Measurements from ENCODE around the gene IDE. TPM values are rescaled to one million over a fixed set of nuclear protein-coding genes. Genes with fewer than 3 reads are reported as not detected.
A peak's percentile ranks its signal among the peaks of the same experiment; 100 is the strongest.

IDE gene
- polyA plus RNA-seq, 4 donors: 9.2 to 21.2 (median 11.4) TPM

DNA sequence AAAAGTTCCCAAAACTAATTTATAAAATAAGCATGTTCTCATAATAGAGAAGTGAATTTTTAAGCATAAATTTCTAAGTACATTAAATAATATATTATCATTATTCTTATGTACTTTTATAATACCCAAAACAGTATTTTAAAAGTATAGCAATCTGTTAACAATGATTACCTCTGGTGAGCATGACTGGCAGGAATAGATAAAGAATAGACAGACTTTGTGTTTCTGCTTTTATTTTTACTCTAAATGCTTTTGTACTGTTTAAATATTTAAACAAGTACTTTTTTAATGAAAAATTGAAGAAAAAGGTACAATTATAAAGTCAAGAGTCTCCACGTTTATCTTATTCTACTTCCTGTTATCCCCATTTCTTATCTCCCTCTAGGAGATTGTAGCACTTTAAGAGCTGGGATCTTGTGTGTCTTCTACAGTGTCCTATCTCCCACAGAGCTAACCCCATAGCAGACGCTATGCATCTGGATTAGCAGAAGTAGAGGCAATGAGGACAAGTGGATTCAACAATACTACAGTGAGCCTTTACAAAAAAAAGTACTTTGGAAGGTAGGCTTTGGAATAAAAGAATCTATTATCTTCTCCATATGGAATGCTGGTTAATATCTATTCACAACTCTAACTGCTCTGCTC is 42.9 kb downstream of the IDE start:
- H3K36me3 ChIP-seq (ENCODE audit: control insufficient read depth in 3 of 3, insufficient read depth in 2 of 3, low read depth in 1 of 3, low read length in 3 of 3): peaks cover 0 to 20% (median 8%) of the 10 kb centered on the region in 3 donors
- H3K9me3 ChIP-seq (ENCODE audit: control insufficient read depth in 2 of 2, insufficient read depth in 1 of 2, low read depth in 1 of 2, low read length in 1 of 2): no peaks in the 10 kb centered on the region
- no peak overlapping the region for H3K27ac ChIP-seq (ENCODE audit: low read depth in 1 of 3, low read length in 2 of 3)
- no peaks in the 10 kb centered on the region for H3K4me1 ChIP-seq (ENCODE audit: control insufficient read depth in 3 of 3, insufficient read depth in 2 of 3, low read depth in 1 of 3, low read length in 2 of 3)
- WGBS, 3 donors: 77 to 85% (median 82%) methylated on average over 2 of the region's 2 CpGs
- no peaks in the 10 kb centered on the region for H3K27me3 ChIP-seq (ENCODE audit: control insufficient read depth in 3 of 3, insufficient read depth in 3 of 3, low read length in 3 of 3)
- FAIRE-seq: peak; percentile 67
- H3K4me3 ChIP-seq (ENCODE audit: low read depth in 1 of 3, low read length in 3 of 3): no peak overlapping the region
- no peak for DNase-seq

DNA sequence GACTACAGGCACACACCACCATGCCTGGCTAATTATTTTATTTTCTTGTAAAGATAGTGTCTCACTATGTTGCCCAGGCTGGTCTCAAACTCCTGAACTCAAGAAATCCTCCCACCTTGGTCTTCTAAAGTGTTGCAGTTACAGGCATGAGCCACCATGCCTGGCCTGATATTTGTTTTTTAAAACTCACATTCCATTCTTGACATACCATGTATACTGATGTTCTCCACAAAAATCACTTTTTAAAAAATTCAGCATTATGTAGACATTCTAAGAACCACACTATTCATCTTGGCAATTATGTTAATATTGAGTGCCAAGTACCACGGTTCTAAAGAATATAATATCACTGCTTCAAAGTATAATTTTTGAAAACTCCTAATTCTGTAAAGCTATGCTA is 43.5 kb downstream of the IDE start:
- no peak overlapping the region for H3K4me3 ChIP-seq (ENCODE audit: low read depth in 1 of 3, low read length in 3 of 3)
- 80 to 91% (median 86%) methylated on average over 1 of the region's 1 CpG for WGBS, 3 donors
- no peaks in the 10 kb centered on the region for H3K4me1 ChIP-seq (ENCODE audit: control insufficient read depth in 3 of 3, insufficient read depth in 2 of 3, low read depth in 1 of 3, low read length in 2 of 3)
- DNase-seq: no peak
- no peaks in the 10 kb centered on the region for H3K9me3 ChIP-seq (ENCODE audit: control insufficient read depth in 2 of 2, insufficient read depth in 1 of 2, low read depth in 1 of 2, low read length in 1 of 2)
- no peaks in the 10 kb centered on the region for H3K27me3 ChIP-seq (ENCODE audit: control insufficient read depth in 3 of 3, insufficient read depth in 3 of 3, low read length in 3 of 3)
- FAIRE-seq: no peak
- no peak overlapping the region for H3K27ac ChIP-seq (ENCODE audit: low read depth in 1 of 3, low read length in 2 of 3)
- peaks cover 0 to 14% (median 8%) of the 10 kb centered on the region in 3 donors for H3K36me3 ChIP-seq (ENCODE audit: control insufficient read depth in 3 of 3, insufficient read depth in 2 of 3, low read depth in 1 of 3, low read length in 3 of 3)

DNA sequence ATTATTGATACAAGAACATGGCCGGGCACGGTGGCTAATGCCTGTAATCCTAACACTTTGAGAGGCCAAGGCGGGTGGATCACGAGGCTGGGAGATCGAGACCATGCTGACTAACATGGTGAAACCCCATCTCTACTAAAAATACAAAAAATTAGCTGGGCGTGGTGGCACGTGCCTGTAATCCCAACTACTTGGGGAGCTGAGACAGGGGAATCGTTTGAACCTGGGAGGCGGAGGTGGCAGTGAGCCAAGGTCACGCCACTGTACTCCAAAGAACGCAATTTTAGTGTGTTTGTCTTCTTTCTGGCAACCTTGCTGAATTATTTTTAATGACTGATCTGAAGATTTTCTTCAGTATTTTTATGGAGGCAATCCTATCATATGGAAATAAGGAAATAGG is 46.2 kb downstream of the IDE start:
- FAIRE-seq: no peak
- 86 to 88% (median 87%) methylated on average over 11 of the region's 11 CpGs for WGBS, 3 donors
- Histone ChIP-seq H3K27ac (ENCODE audit: low read depth in 1 of 3, low read length in 2 of 3) (no peak overlapping the region), H3K4me3 (ENCODE audit: low read depth in 1 of 3, low read length in 3 of 3) (no peak overlapping the region), H3K4me1 (ENCODE audit: control insufficient read depth in 3 of 3, insufficient read depth in 2 of 3, low read depth in 1 of 3, low read length in 2 of 3) (no peaks in the 10 kb centered on the region), H3K27me3 (ENCODE audit: control insufficient read depth in 3 of 3, insufficient read depth in 3 of 3, low read length in 3 of 3) (no peaks in the 10 kb centered on the region), H3K36me3 (ENCODE audit: control insufficient read depth in 3 of 3, insufficient read depth in 2 of 3, low read depth in 1 of 3, low read length in 3 of 3) (peaks cover 0 to 13% (median 8%) of the 10 kb centered on the region in 3 donors), H3K9me3 (ENCODE audit: control insufficient read depth in 2 of 2, insufficient read depth in 1 of 2, low read depth in 1 of 2, low read length in 1 of 2) (no peaks in the 10 kb centered on the region)
- no peak for DNase-seq

DNA sequence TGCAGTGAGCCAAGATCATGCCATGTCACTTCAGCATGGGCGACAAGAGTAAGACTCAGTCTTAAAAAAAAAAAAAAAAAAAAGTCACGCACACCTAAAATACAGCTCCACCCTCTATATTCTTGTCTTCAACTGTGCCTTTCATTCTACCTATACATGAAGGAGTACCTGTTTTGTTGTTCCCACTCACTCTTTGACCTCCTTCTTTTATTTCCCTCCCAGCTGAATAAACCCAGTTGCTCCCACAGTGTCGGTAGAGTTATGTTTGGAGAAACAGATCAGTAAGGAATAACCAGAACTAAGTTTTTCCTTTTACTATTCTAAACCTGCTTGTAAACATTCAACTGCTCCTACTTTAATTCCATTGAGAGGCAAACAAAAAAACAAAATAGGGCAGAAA is 50.3 kb downstream of the IDE start:
- Histone ChIP-seq H3K27me3 (ENCODE audit: control insufficient read depth in 3 of 3, insufficient read depth in 3 of 3, low read length in 3 of 3) (no peaks in the 10 kb centered on the region), H3K4me3 (ENCODE audit: low read depth in 1 of 3, low read length in 3 of 3) (no peak overlapping the region), H3K4me1 (ENCODE audit: control insufficient read depth in 3 of 3, insufficient read depth in 2 of 3, low read depth in 1 of 3, low read length in 2 of 3) (no peaks in the 10 kb centered on the region), H3K27ac (ENCODE audit: low read depth in 1 of 3, low read length in 2 of 3) (no peak overlapping the region), H3K36me3 (ENCODE audit: control insufficient read depth in 3 of 3, insufficient read depth in 2 of 3, low read depth in 1 of 3, low read length in 3 of 3) (peaks cover 0 to 3% (median 2%) of the 10 kb centered on the region in 3 donors), H3K9me3 (ENCODE audit: control insufficient read depth in 2 of 2, insufficient read depth in 1 of 2, low read depth in 1 of 2, low read length in 1 of 2) (no peaks in the 10 kb centered on the region)
- DNase-seq (no peak), FAIRE-seq (no peak)
- 91 to 98% (median 97%) methylated on average over 3 of the region's 3 CpGs for WGBS, 3 donors

DNA sequence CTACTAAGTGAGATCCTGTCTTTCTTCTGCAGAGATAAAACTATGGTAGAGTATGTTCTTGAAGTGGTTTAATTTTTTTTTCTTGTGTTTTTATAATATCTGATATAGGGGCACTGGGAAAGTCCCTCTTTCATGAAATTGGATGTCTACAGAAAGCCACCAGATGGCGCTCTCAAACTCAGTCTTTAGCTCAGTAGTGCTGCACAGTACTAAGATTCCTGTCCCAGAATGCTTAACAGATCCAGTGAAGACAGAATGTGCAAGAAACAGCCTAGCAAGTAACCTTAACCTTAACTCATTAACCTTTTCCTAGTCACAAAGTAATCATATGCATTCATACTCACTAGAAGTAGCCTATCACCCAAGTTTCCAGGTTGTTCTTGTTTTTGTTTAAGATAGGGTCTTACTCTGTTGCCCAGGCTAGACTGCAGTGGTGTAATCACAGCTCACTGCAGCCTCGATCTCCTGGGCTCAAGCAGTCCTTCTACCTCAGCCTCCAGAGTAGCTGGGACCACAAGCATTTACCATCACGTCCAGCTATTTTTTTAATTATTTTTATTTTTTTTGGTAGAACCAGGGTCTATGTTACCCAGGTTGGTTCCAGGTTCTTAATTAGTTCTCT is 56.7 kb downstream of the IDE start:
- Histone ChIP-seq H3K27me3 (ENCODE audit: control insufficient read depth in 3 of 3, insufficient read depth in 3 of 3, low read length in 3 of 3) (no peaks in the 10 kb centered on the region), H3K27ac (ENCODE audit: low read depth in 1 of 3, low read length in 2 of 3) (no peak overlapping the region), H3K36me3 (ENCODE audit: control insufficient read depth in 3 of 3, insufficient read depth in 2 of 3, low read depth in 1 of 3, low read length in 3 of 3) (peaks cover 2 to 5% (median 4%) of the 10 kb centered on the region in 3 donors), H3K9me3 (ENCODE audit: control insufficient read depth in 2 of 2, insufficient read depth in 1 of 2, low read depth in 1 of 2, low read length in 1 of 2) (no peaks in the 10 kb centered on the region), H3K4me3 (ENCODE audit: low read depth in 1 of 3, low read length in 3 of 3) (no peak overlapping the region), H3K4me1 (ENCODE audit: control insufficient read depth in 3 of 3, insufficient read depth in 2 of 3, low read depth in 1 of 3, low read length in 2 of 3) (no peaks in the 10 kb centered on the region)
- FAIRE-seq: peak; percentile 49
- 41 to 49% (median 47%) methylated on average over 3 of the region's 3 CpGs for WGBS, 3 donors
- peak; percentile 75 to 80 for DNase-seq

DNA sequence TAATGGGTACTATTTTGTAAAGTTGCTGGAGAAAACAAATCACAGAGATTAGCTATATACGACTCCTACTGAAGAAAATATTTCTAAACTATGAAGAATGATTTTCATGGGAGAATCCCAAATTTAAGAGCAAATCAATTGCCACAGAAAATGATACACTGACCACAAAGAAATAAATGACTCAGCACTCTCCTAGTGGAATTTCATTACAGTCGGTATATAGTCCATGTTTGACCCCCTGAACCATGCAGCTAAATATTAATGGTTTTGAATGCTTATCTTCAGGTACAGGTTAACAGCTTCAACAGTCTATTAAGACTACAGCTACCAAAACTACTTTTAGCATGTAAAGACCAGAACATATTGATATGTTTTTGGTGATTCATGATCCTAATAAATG is 65.0 kb downstream of the IDE start:
- H3K9me3 ChIP-seq (ENCODE audit: control insufficient read depth in 2 of 2, insufficient read depth in 1 of 2, low read depth in 1 of 2, low read length in 1 of 2): no peaks in the 10 kb centered on the region
- 88 to 93% (median 93%) methylated on average over 2 of the region's 2 CpGs for WGBS, 3 donors
- no peak overlapping the region for H3K27ac ChIP-seq (ENCODE audit: low read depth in 1 of 3, low read length in 2 of 3)
- FAIRE-seq: no peak
- H3K27me3 ChIP-seq (ENCODE audit: control insufficient read depth in 3 of 3, insufficient read depth in 3 of 3, low read length in 3 of 3): no peaks in the 10 kb centered on the region
- H3K4me3 ChIP-seq (ENCODE audit: low read depth in 1 of 3, low read length in 3 of 3): no peak overlapping the region
- H3K36me3 ChIP-seq (ENCODE audit: control insufficient read depth in 3 of 3, insufficient read depth in 2 of 3, low read depth in 1 of 3, low read length in 3 of 3): peaks cover 10 to 13% (median 13%) of the 10 kb centered on the region in 3 donors
- H3K4me1 ChIP-seq (ENCODE audit: control insufficient read depth in 3 of 3, insufficient read depth in 2 of 3, low read depth in 1 of 3, low read length in 2 of 3): no peaks in the 10 kb centered on the region
- DNase-seq: no peak

DNA sequence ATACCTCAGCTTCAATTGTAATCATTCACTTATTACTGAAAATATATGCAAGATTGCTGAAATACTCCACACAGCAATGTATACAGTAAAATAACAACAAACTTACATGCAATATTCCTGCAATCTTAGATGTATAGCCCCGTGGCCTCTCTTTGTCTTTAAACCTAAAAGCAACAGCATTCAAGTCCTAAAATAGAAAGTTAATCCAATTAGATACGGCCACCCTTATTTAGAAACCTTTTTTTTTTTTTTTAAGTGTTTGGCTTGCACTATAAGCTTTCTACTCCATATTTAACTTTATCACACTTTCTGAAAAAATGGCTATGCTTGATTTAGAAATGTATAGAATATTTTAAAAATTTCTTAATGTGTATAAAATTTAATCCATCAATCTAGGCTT is 67.6 kb downstream of the IDE start:
- H3K27me3 ChIP-seq (ENCODE audit: control insufficient read depth in 3 of 3, insufficient read depth in 3 of 3, low read length in 3 of 3): no peaks in the 10 kb centered on the region
- FAIRE-seq (no peak), DNase-seq (no peak)
- 79 to 87% (median 86%) methylated on average over 2 of the region's 2 CpGs for WGBS, 3 donors
- H3K9me3 ChIP-seq (ENCODE audit: control insufficient read depth in 2 of 2, insufficient read depth in 1 of 2, low read depth in 1 of 2, low read length in 1 of 2): no peaks in the 10 kb centered on the region
- peaks cover 10 to 16% (median 14%) of the 10 kb centered on the region in 3 donors for H3K36me3 ChIP-seq (ENCODE audit: control insufficient read depth in 3 of 3, insufficient read depth in 2 of 3, low read depth in 1 of 3, low read length in 3 of 3)
- H3K4me1 ChIP-seq (ENCODE audit: control insufficient read depth in 3 of 3, insufficient read depth in 2 of 3, low read depth in 1 of 3, low read length in 2 of 3): no peaks in the 10 kb centered on the region
- no peak overlapping the region for H3K27ac ChIP-seq (ENCODE audit: low read depth in 1 of 3, low read length in 2 of 3)
- H3K4me3 ChIP-seq (ENCODE audit: low read depth in 1 of 3, low read length in 3 of 3): no peak overlapping the region

DNA sequence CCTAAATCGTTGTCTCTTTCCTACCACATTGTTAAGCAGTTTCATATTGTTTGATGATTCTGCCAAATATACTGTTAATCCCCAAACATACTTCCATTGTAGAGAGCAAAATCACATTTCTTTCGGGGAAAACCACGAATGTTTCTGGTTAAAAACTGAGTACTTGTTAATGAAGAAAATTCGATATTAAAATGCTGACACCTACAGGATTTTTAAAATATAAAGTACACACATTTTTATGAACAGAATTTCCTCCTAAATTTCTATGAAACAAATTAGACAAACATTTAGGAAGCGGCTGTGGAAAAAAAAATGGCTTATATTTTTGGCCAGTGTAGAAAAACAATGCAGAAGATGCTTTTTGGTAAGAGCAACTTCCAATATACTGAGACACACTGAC is 68.8 kb downstream of the IDE start:
- peaks cover 10 to 17% (median 14%) of the 10 kb centered on the region in 3 donors for H3K36me3 ChIP-seq (ENCODE audit: control insufficient read depth in 3 of 3, insufficient read depth in 2 of 3, low read depth in 1 of 3, low read length in 3 of 3)
- 90 to 93% (median 91%) methylated on average over 5 of the region's 5 CpGs for WGBS, 3 donors
- H3K27ac ChIP-seq (ENCODE audit: low read depth in 1 of 3, low read length in 2 of 3): no peak overlapping the region

More for the DNA sequence above, 68.8 kb downstream of the IDE start:
- H3K9me3 ChIP-seq (ENCODE audit: control insufficient read depth in 2 of 2, insufficient read depth in 1 of 2, low read depth in 1 of 2, low read length in 1 of 2): no peaks in the 10 kb centered on the region
- FAIRE-seq: no peak
- H3K4me3 ChIP-seq (ENCODE audit: low read depth in 1 of 3, low read length in 3 of 3): no peak overlapping the region
- no peaks in the 10 kb centered on the region for H3K4me1 ChIP-seq (ENCODE audit: control insufficient read depth in 3 of 3, insufficient read depth in 2 of 3, low read depth in 1 of 3, low read length in 2 of 3)
- H3K27me3 ChIP-seq (ENCODE audit: control insufficient read depth in 3 of 3, insufficient read depth in 3 of 3, low read length in 3 of 3): no peaks in the 10 kb centered on the region
- DNase-seq: no peak
